Keratinocyte (primary cell): ENCODE measurements around the gene JMJD7. TPM values are rescaled to one million over a fixed set of nuclear protein-coding genes. Genes with fewer than 3 reads are reported as not detected.

Experiments used
- DNase-seq: peaks from one replicate; pipeline ENCODE4 v3.0.0-alpha.2; 2011; ENCODE audit warnings: low read depth, missing footprints, low spot score
- FAIRE-seq: peaks from 2 replicates; lab custom pipeline; 2011; peaks lifted over from hg19 to GRCh38; lab: Jason Lieb, UNC
- H2AFZ ChIP-seq: 2 replicates; pipeline ENCODE4 v1.6.0; 2012; ENCODE audit warnings: low read length, control low read depth, inconsistent platforms; ENCODE audit not compliant: control insufficient read depth
- H3K27ac ChIP-seq: 2 replicates; pipeline ENCODE4 v1.5.1; 2011; ENCODE audit warnings: low read length; ENCODE audit not compliant: control insufficient read depth, insufficient read depth
- H3K27me3 ChIP-seq: 3 replicates; pipeline ENCODE4 v1.6.0; 2011; ENCODE audit warnings: low read length; ENCODE audit not compliant: control insufficient read depth, insufficient read depth; ENCODE audit errors: extremely low read depth
- H3K36me3 ChIP-seq, 2 experiments: 2 replicates in 1 of 2; 3 replicates in 1 of 2; pipeline ENCODE4 v1.5.1; 2011; ENCODE audit warnings: low read length in 2 of 2, mild to moderate bottlenecking in 1 of 2; ENCODE audit not compliant: control insufficient read depth in 2 of 2, insufficient read depth in 2 of 2; ENCODE audit errors: extremely low read depth in 1 of 2
- H3K4me1 ChIP-seq: 3 replicates; pipeline ENCODE4 v1.5.1; 2011; ENCODE audit warnings: low read length; ENCODE audit not compliant: control insufficient read depth, insufficient read depth; ENCODE audit errors: extremely low read depth
- H3K4me2 ChIP-seq: 3 replicates; pipeline ENCODE4 v1.6.0; 2011; ENCODE audit warnings: low read depth, low read length; ENCODE audit not compliant: control insufficient read depth, insufficient read depth; ENCODE audit errors: extremely low read depth
- H3K4me3 ChIP-seq, 3 experiments: fragments of 200-600 bp in 1 of 3; sonication (generic) in 1 of 3; 2 replicates in 2 of 3; 3 replicates in 1 of 3; pipeline ENCODE4 v1.5.1; 2011 to 2016; ENCODE audit warnings: low read length in 3 of 3, mild to moderate bottlenecking in 3 of 3, control low read depth in 2 of 3, inconsistent platforms in 1 of 3, low read depth in 1 of 3, mixed read lengths in 1 of 3, mixed run types in 1 of 3, moderate library complexity in 1 of 3; ENCODE audit not compliant: control insufficient read depth in 2 of 3, insufficient read depth in 2 of 3; ENCODE audit errors: extremely low read depth in 1 of 3
- H3K79me2 ChIP-seq: 2 replicates; pipeline ENCODE4 v1.6.0; 2012; ENCODE audit warnings: low read length; ENCODE audit not compliant: control insufficient read depth, insufficient read depth
- H3K9ac ChIP-seq: 3 replicates; pipeline ENCODE4 v1.6.0; 2011; ENCODE audit warnings: low read length; ENCODE audit not compliant: control insufficient read depth, insufficient read depth; ENCODE audit errors: extremely low read depth
- H3K9me1 ChIP-seq: 3 replicates; pipeline ENCODE4 v1.6.0; 2011; ENCODE audit warnings: low read length; ENCODE audit not compliant: control insufficient read depth, insufficient read depth; ENCODE audit errors: extremely low read depth
- H3K9me3 ChIP-seq: 2 replicates; pipeline ENCODE4 v1.5.1; 2012; ENCODE audit warnings: low read depth, low read length; ENCODE audit not compliant: control insufficient read depth
- H4K20me1 ChIP-seq: 3 replicates; pipeline ENCODE4 v1.6.0; 2011; ENCODE audit warnings: low read length; ENCODE audit not compliant: control insufficient read depth, insufficient read depth; ENCODE audit errors: extremely low read depth
- EZH2 ChIP-seq: IDR thresholded peaks from one replicate; pipeline ENCODE4 v1.6.1; 2012; ENCODE audit warnings: inconsistent platforms, mild to moderate bottlenecking, low read length, moderate library complexity
- dilution Hi-C: fragments of 300-500 bp; cut with MboI; formaldehyde crosslinking; loops from one replicate; pipeline ENCODE4 v1.7.0; 2020; ENCODE audit warnings: low sequenced_read_pairs; ENCODE audit not compliant: extremely low pct_ligation_motif_present
- polyA plus RNA-seq, 5 experiments: library from polyadenylated mRNA; depleted of rRNA in 3 of 5; stranded (reverse) in 3 of 5; stranded (forward) in 1 of 5; unstranded in 1 of 5; fragments of >200 nt; gene quantifications; 1 replicate in 1 of 5; 2 replicates in 3 of 5; 3 replicates in 1 of 5; pipeline versions ENCODE4 v1.2.1 to v1.2.3, GENCODE V29; 2011 to 2012; ENCODE audit warnings: missing spikeins in 2 of 5, low read depth in 1 of 5, low replicate concordance in 1 of 5
- TF ChIP-seq, protein P1 (sequence below), 3 experiments: IDR thresholded peaks in 1 of 3; conservative IDR thresholded peaks in 1 of 3; optimal IDR thresholded peaks in 1 of 3; 2 replicates in 2 of 3; 3 replicates in 1 of 3; pipeline versions ENCODE3 to v1.5.1; 2011; ENCODE audit warnings: low read length in 3 of 3, mild to moderate bottlenecking in 3 of 3, moderate library complexity in 2 of 3, control low read depth in 1 of 3, inconsistent platforms in 1 of 3; ENCODE audit not compliant: insufficient read depth in 2 of 3; ENCODE audit errors: extremely low read depth in 1 of 3

JMJD7 gene
- polyA plus RNA-seq, 1 donor (not counting 4 experiments of a cell fraction or from before 2014, with no cell fraction given), result 8.2 TPM

DNA sequence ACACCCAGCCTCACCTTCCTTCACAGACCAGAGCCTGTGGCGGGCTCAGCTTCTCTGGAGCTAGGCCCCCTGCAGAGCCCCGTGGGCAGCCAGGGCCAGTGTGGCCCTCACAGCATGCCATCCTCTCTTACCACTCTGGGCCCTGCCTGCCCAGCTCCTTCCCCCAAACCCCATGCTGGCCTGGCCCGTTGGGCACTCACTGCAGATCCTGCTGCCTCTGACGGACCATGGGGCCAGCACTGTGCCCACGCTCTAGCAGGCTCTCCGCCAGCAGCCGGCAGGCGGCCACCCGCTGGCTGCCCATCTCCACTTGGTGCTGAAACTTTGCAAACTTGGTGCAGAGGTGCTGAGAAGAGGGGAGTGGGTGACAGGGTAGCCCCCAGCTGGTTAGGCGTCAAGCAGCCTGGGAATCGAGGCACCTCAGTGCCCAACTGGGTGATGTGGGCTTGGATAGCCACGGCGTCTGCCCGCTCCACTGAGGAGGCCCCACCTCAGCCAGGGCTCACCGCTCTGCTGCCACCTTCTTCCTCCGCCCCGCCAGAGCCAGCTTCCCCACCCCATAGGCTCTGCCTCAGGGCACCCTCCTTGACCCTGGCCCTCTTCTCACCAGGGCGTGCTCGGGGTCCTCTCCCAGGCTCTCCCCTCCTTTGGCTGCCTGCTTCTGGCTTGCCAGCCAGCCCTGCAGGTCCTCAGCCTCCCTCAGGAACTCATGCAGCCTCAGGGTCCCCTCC lies 43.4 kb downstream of the JMJD7 start:
- H2AFZ ChIP-seq, result no peak overlapping the region
- no peak for DNase-seq
- H3K79me2 ChIP-seq, result no peaks in the 10 kb centered on the region
- no peaks in the 10 kb centered on the region for H3K36me3 ChIP-seq
- H3K9me1 ChIP-seq, result no peaks in the 10 kb centered on the region
- H3K27ac ChIP-seq, result no peak overlapping the region
- H3K4me3 ChIP-seq, result no peak overlapping the region
- dilution Hi-C loops, result no loop called here
- H4K20me1 ChIP-seq, result no peaks in the 10 kb centered on the region
- peaks cover 20% of the 10 kb centered on the region for H3K4me1 ChIP-seq
- no peak for FAIRE-seq
- H3K4me2 ChIP-seq, result no peak overlapping the region
- no peak overlapping the region for H3K9ac ChIP-seq
- peaks cover 12% of the 10 kb centered on the region for H3K27me3 ChIP-seq
- TF ChIP-seq EZH2, result no peak
- H3K9me3 ChIP-seq, result no peaks in the 10 kb centered on the region

DNA sequence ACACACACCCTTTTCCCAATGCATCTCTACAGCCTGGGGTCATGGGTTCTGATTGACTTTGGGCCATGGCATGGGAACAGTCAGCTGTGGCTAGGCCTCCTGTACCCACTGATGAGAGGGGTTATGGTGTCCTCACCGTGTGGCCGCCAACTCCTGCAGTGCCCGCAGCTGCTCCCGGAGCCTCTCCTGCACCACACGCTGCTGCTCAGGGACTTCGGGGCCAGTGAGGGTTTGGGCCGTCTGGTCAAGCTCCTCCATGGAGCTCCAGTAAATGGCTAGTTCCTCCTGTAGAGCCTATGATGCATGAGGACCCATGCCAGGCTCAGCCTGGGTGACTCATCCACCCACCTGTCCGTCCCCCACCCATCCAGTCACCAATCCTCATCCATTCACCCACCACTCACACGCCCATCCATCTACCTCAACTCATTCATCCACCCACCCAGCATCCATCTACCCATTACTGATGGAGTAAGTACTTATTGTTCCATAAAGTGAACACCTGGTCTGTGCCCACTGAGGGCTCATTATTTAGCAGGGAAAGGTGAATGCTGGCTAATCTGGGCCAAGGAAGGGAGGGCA lies 44.4 kb downstream of the JMJD7 start:
- Histone ChIP-seq H4K20me1 (no peaks in the 10 kb centered on the region), H3K4me3 (no peak overlapping the region), H3K79me2 (no peaks in the 10 kb centered on the region), H3K4me1 (peaks cover 20% of the 10 kb centered on the region), H3K27me3 (peaks cover 12% of the 10 kb centered on the region), H3K27ac (no peak overlapping the region), H2AFZ (no peak overlapping the region), H3K9ac (no peak overlapping the region), H3K9me1 (no peaks in the 10 kb centered on the region), H3K9me3 (no peaks in the 10 kb centered on the region), H3K36me3 (no peaks in the 10 kb centered on the region), H3K4me2 (no peak overlapping the region)
- dilution Hi-C loops, result no loop called here
- FAIRE-seq, result no peak
- TF ChIP-seq, protein P1, sequence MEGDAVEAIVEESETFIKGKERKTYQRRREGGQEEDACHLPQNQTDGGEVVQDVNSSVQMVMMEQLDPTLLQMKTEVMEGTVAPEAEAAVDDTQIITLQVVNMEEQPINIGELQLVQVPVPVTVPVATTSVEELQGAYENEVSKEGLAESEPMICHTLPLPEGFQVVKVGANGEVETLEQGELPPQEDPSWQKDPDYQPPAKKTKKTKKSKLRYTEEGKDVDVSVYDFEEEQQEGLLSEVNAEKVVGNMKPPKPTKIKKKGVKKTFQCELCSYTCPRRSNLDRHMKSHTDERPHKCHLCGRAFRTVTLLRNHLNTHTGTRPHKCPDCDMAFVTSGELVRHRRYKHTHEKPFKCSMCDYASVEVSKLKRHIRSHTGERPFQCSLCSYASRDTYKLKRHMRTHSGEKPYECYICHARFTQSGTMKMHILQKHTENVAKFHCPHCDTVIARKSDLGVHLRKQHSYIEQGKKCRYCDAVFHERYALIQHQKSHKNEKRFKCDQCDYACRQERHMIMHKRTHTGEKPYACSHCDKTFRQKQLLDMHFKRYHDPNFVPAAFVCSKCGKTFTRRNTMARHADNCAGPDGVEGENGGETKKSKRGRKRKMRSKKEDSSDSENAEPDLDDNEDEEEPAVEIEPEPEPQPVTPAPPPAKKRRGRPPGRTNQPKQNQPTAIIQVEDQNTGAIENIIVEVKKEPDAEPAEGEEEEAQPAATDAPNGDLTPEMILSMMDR (optimal IDR thresholded peaks at IDR 0.05 in 1 of 3, IDR thresholded peaks at IDR 0.05 in 1 of 3, conservative IDR thresholded peaks at IDR 0.05 in 1 of 3; ENCODE audit: extremely low read depth in 1 of 3, insufficient read depth in 2 of 3, low read length in 3 of 3), result no peak
- TF ChIP-seq EZH2, result no peak
- DNase-seq, result no peak
